C4-2B (cell line): ENCODE results near the gene TBX5.

Source experiments
- CTCF ChIP-seq: fragments of 450-650 bp; conservative IDR thresholded peaks from 2 replicates; pipeline ENCODE4 v1.5.1; 2017; ENCODE audit warnings: mild to moderate bottlenecking
- ZFX ChIP-seq: fragments of 450-650 bp; IDR thresholded peaks from 2 replicates; pipeline ENCODE4 v1.6.1; 2017

GRCh38 chr12:114314403-114314802, 91.5 kb downstream of the TBX5 start:
- TF ChIP-seq CTCF: no peak
- TF ChIP-seq ZFX: no peak
